Heart right ventricle (tissue), 16 donors: Measurements from ENCODE around the gene NHERF1. TPM values are rescaled to one million over a fixed set of nuclear protein-coding genes. Genes with fewer than 3 reads are reported as not detected.

Experiments used
- ATAC-seq, 8 donors: fragments of 200-7000 bp; cut with Tn5 transposase; one replicate each; pipeline ENCODE4 v1.9.1; 2020; ENCODE audit warnings: mild to moderate bottlenecking in 8 of 8, moderate library complexity in 8 of 8, moderate number of reproducible peaks in 1 of 8
- DNase-seq, 2 donors: peaks; one replicate each; pipeline ENCODE4 v3.0.0-alpha.2; 2020
- H3K27ac ChIP-seq, 10 donors: fragments of 200-600 bp; sonication (generic) in 2 of 10; one replicate each; pipeline versions ENCODE4 v1.5.0 to v1.8.0; 2020 to 2022; ENCODE audit warnings: mild to moderate bottlenecking in 3 of 10
- H3K27me3 ChIP-seq, 7 donors: fragments of 200-600 bp; one replicate each; pipeline ENCODE4 v1.8.0; 2021 to 2022; ENCODE audit warnings: mild to moderate bottlenecking in 2 of 7
- H3K36me3 ChIP-seq, 9 donors: fragments of 200-600 bp; sonication (generic) in 1 of 9; one replicate each; pipeline versions ENCODE4 v1.5.0 to v1.8.0; 2020 to 2022; ENCODE audit warnings: mild to moderate bottlenecking in 2 of 9
- H3K4me1 ChIP-seq, 9 donors: fragments of 200-600 bp; sonication (generic) in 1 of 9; one replicate each; pipeline versions ENCODE4 v1.5.0 to v1.8.0; 2020 to 2022; ENCODE audit warnings: mild to moderate bottlenecking in 4 of 9
- H3K4me3 ChIP-seq, 10 donors: fragments of 200-600 bp; sonication (generic) in 2 of 10; one replicate each; pipeline versions ENCODE4 v1.5.0 to v1.8.0; 2020 to 2022; ENCODE audit warnings: mild to moderate bottlenecking in 7 of 10, moderate library complexity in 2 of 10
- H3K9me3 ChIP-seq, 11 donors: fragments of 200-600 bp in 10 of 11; sonication (generic) in 2 of 11; one replicate each; pipeline versions ENCODE4 v1.5.0 to v1.8.0; 2013 to 2022; ENCODE audit warnings: mild to moderate bottlenecking in 2 of 11, control low read depth in 1 of 11, moderate library complexity in 1 of 11
- CTCF ChIP-seq, 9 donors: fragments of 200-600 bp; sonication (generic) in 2 of 9; IDR thresholded peaks; one replicate each; pipeline versions ENCODE4 v1.5.0 to v1.8.0; 2021 to 2022; ENCODE audit warnings: antibody characterized with exemption in 9 of 9, mild to moderate bottlenecking in 5 of 9, moderate library complexity in 1 of 9
- WGBS, 2 donors: extraction: QIAGEN DNeasy Blood & Tissue Kit; methylation state at CpG; one replicate each; pipeline ENCODE4 v1.1.7; 2013; ENCODE audit warnings: inconsistent platforms in 1 of 2; 5-methylcytosine and 5-hydroxymethylcytosine counted together
- intact Hi-C, 10 donors: fragments of 100-400 bp; cut with DNase I; formaldehyde crosslinking; loops; one replicate each; pipeline versions ENCODE4 v1.11.1 to v1.14.2; 2022
- polyA plus RNA-seq, 2 donors: library from polyadenylated mRNA; stranded (reverse); fragments of 200-250 nt; gene quantifications; one replicate each; pipeline ENCODE4 v1.2.3, GENCODE V29; 2013
- total RNA-seq, 10 donors: library from RNA; stranded (reverse); fragmentation: NEBNext Ultra II Directional in 3 of 10; extraction: Animal tissue kit (Norgen Biotek cat#: 25700) in 3 of 10; gene quantifications; one replicate each; pipeline versions ENCODE4 v1.2.1 to v1.2.4, GENCODE V29; 2021 to 2023
- donor health status: Arrhythmogenic right ventricular cardiomyopathy.
- donor health status: ischemic (EF 13 %, LVEDD 7.1; RV severe dilation, severe dysfunction).
- donor health status: healthy with polysubstance abuse.
- donor health status: DM: no; HTN: yes; CAD: no.
- donor health status: DM: no; HTN: no; CAD: no.
- donor health status: ischemic (EF 25% LVEDD 6.9; RV normal size, moderate dysfunction).
- donor health status: ischemic (EF 25% LVEDD 5.7; RV mildly dilated, moderate dysfunction).
- donor health status: healthy.
- donor health status: DM: yes; HTN: yes; CAD: no.
- donor health status: Ischemic cardiomyopathy.
- donor health status: ischemic (EF 35%, LVEDD 5.7; RV mildly dilated, moderate dysfunction).
- donor health status: nonischemic (EF 11% LVEDD 7.7; RV severe dilation, severe dysfunction).
- donor health status: DM: yes; HTN: yes; CAD: no.
- donor health status: PGD.
- donor health status: ischemic (EF 29% LVEDD 5.4; RV normal size, mild dysfunction).
- donor health status: nonischemic (EF 23%, LVEDD 6.1; RV moderate dilation, normal function).

NHERF1 gene
- total and polyA plus RNA-seq, 12 donors, result 6.7 to 33.4 (median 12.7) TPM

DNA sequence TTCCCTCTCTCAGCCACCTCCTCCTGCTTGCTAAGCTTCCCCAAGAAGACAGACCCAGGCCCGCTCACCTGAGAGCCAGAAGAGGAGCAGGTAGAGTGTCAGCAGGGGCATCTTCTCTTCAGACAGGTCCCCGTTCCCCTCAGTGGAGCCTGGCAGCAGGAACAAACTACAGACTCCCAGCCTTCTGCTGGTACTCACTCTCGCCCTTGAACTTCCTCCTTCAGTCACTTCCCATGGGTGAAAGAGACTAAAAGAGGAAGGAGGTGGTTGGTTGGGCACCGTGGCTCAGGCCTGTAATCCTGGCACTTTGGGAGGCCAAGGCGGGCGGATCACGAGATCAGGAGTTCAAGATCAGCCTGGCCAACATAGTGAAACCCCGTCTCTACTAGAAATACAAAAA is 35.7 kb upstream of the NHERF1 start, which contains the start of gene CD300LF:
CD300LF (minus strand) TSS at position 168 of the 400 bp plus-strand sequence; CDS start at position 111, 57 bp downstream.
- Histone ChIP-seq H3K27ac (peak within 1 kb of the TSS in 1 of 10 donors; percentile 82), H3K9me3 (no peaks in the 10 kb centered on the region), H3K4me1 (peaks cover 0 to 14% (median 0%) of the 10 kb centered on the region in 9 donors), H3K36me3 (no peaks in the 10 kb centered on the region), H3K4me3 (peak within 1 kb of the TSS in 5 of 10 donors; percentile 11 to 53 (median 17)), H3K27me3 (peaks cover 0 to 44% (median 28%) of the 10 kb centered on the region in 7 donors)
- TF ChIP-seq CTCF (IDR thresholded peaks at IDR 0.05), result no peak
- DNase-seq (peak in 1 of 2 donors; percentile 11), ATAC-seq (peak in 6 of 8 donors; percentile 47 to 76 (median 71))
- WGBS, 2 donors, result 78 to 79% methylated on average over 8 of the region's 8 CpGs
- intact Hi-C loops, result no loop called here

- peaks cover 0 to 14% (median 0%) of the 10 kb centered on the region in 9 donors for H3K4me1 ChIP-seq
- H3K9me3 ChIP-seq, result no peaks in the 10 kb centered on the region
- peak overlapping the region in 1 of 10 donors; percentile 82 for H3K27ac ChIP-seq
- intact Hi-C loops, result no loop called here
- H3K27me3 ChIP-seq, result peaks cover 0 to 44% (median 28%) of the 10 kb centered on the region in 7 donors
- H3K36me3 ChIP-seq, result no peaks in the 10 kb centered on the region
- DNase-seq (no peak), ATAC-seq (no peak)
- H3K4me3 ChIP-seq, result no peak overlapping the region
- WGBS, 2 donors, result 81 to 86% methylated on average over 12 of the region's 12 CpGs
- TF ChIP-seq CTCF (IDR thresholded peaks at IDR 0.05), result no peak
Observed at GRCh38 chr17:74713171-74713755, 35.2 kb upstream of the NHERF1 start.

GRCh38 chr17:74715144-74715543 is 33.3 kb upstream of the NHERF1 start:
- no peak for ATAC-seq
- Histone ChIP-seq H3K9me3 (no peaks in the 10 kb centered on the region), H3K27ac (no peak overlapping the region), H3K4me3 (no peak overlapping the region), H3K27me3 (peaks cover 0 to 44% (median 25%) of the 10 kb centered on the region in 7 donors), H3K4me1 (peaks cover 0 to 14% (median 0%) of the 10 kb centered on the region in 9 donors), H3K36me3 (no peaks in the 10 kb centered on the region)
- WGBS, 2 donors, result 27 to 38% methylated on average over 4 of the region's 4 CpGs
- TF ChIP-seq CTCF (IDR thresholded peaks at IDR 0.05), result no peak
- DNase-seq, result no peak
- intact Hi-C loops, result no loop called here

- Histone ChIP-seq H3K27ac (no peak overlapping the region), H3K4me3 (no peak overlapping the region), H3K9me3 (peaks cover 0 to 4% (median 0%) of the 10 kb centered on the region in 11 donors), H3K4me1 (no peaks in the 10 kb centered on the region), H3K27me3 (peaks cover 0 to 19% (median 4%) of the 10 kb centered on the region in 7 donors), H3K36me3 (no peaks in the 10 kb centered on the region)
- no peak for DNase-seq
- no peak for TF ChIP-seq CTCF (IDR thresholded peaks at IDR 0.05)
- intact Hi-C loops, result no loop called here
- WGBS, 2 donors, result 84 to 88% methylated on average over 4 of the region's 4 CpGs
- ATAC-seq, result no peak
Observed at GRCh38 chr17:74720506-74720905, 27.9 kb upstream of the NHERF1 start.
